ENCODE results near the gene ANP32A. TPM values are rescaled to one million over a fixed set of nuclear protein-coding genes. Genes with fewer than 3 reads are reported as not detected.

The ANP32A gene
- total RNA-seq, 1 experiment from 2014 or later, result 232 TPM

GRCh38 chr15:68868296-68868695 lies 47.6 kb upstream of the ANP32A start:
- peaks cover 11% of the 10 kb centered on the region for H3K27me3 Mint-ChIP-seq (ENCODE audit: low read depth)
- no peaks in the 10 kb centered on the region for H3K4me1 Mint-ChIP-seq
- no peaks in the 10 kb centered on the region for H3K36me3 Mint-ChIP-seq
- H3K27ac Mint-ChIP-seq, result no peak overlapping the region
- ChIA-PET POLR2A (no interaction called here), CTCF (interaction anchor here (0.9 to 1.4 kb wide), 3 partner anchors 8 to 57 kb away, joined by 3 to 10 read pairs (median 5); no protein-coding TSS in a partner anchor)
- peaks cover 8% of the 10 kb centered on the region for H3K9me3 Mint-ChIP-seq
- DNase-seq (ENCODE audit: low spot score), result no peak
- TF ChIP-seq TP53 (CRISPR knock-in tag; IDR thresholded peaks at IDR 0.05) (no peak), IRF1 (CRISPR knock-in tag; IDR thresholded peaks at IDR 0.05) (no peak), ZSCAN18 (CRISPR knock-in tag; IDR thresholded peaks at IDR 0.05) (no peak), ZNF219 (CRISPR knock-in tag; IDR thresholded peaks at IDR 0.05; ENCODE audit: borderline replicate concordance) (no peak), MAX (CRISPR knock-in tag; IDR thresholded peaks at IDR 0.05) (no peak), AR (CRISPR knock-in tag; IDR thresholded peaks at IDR 0.05) (no peak), ZNF416 (CRISPR knock-in tag; IDR thresholded peaks at IDR 0.05) (no peak), SP1 (CRISPR knock-in tag; conservative IDR thresholded peaks at IDR 0.05) (no peak), MYBL2 (CRISPR knock-in tag; IDR thresholded peaks at IDR 0.05) (no peak), CREB1 (CRISPR knock-in tag; IDR thresholded peaks at IDR 0.05) (no peak), E2F4 (CRISPR knock-in tag; IDR thresholded peaks at IDR 0.05; ENCODE audit: borderline replicate concordance, low read depth) (no peak), HMGA2 (CRISPR knock-in tag; IDR thresholded peaks at IDR 0.05) (no peak), ZNF512 (CRISPR knock-in tag; IDR thresholded peaks at IDR 0.05; ENCODE audit: borderline replicate concordance) (no peak), E2F5 (CRISPR knock-in tag; IDR thresholded peaks at IDR 0.05) (no peak), E2F1 (CRISPR knock-in tag; IDR thresholded peaks at IDR 0.05) (no peak), NFE2L1 (CRISPR knock-in tag; IDR thresholded peaks at IDR 0.05) (no peak), USF1 (CRISPR knock-in tag; IDR thresholded peaks at IDR 0.05) (no peak), ATF1 (CRISPR knock-in tag; IDR thresholded peaks at IDR 0.05) (no peak), GTF2I (CRISPR knock-in tag; conservative IDR thresholded peaks at IDR 0.05) (no peak), ETV6 (CRISPR knock-in tag; IDR thresholded peaks at IDR 0.05) (no peak)
- H3K4me3 Mint-ChIP-seq, result no peak overlapping the region
- ATAC-seq, result no peak
